Activated CD4-positive, CD25-positive, alpha-beta regulatory T cell treated with anti-CD3 and anti-CD28 coated beads, Interleukin-2, amount 50 U/mL, for 16 hours (primary cell): ENCODE results near the gene MLST8.
"Not testable (repeated sequence)": the region's sequence is repeated elsewhere in the genome, so short reads cannot be mapped to it uniquely, and the experiment has no call there.

ENCODE experiments used
- DNase-seq: peaks from one replicate; pipeline ENCODE4 v3.0.0-alpha.2; 2020; ENCODE audit warnings: low read depth, low spot score

The MLST8 gene

GRCh38 chr16:2244926-2245795 lies 39.9 kb downstream of the MLST8 start:
- no peak for DNase-seq

- no peak for DNase-seq
Observed at GRCh38 chr16:2246301-2246885, 41.1 kb downstream of the MLST8 start.

DNA sequence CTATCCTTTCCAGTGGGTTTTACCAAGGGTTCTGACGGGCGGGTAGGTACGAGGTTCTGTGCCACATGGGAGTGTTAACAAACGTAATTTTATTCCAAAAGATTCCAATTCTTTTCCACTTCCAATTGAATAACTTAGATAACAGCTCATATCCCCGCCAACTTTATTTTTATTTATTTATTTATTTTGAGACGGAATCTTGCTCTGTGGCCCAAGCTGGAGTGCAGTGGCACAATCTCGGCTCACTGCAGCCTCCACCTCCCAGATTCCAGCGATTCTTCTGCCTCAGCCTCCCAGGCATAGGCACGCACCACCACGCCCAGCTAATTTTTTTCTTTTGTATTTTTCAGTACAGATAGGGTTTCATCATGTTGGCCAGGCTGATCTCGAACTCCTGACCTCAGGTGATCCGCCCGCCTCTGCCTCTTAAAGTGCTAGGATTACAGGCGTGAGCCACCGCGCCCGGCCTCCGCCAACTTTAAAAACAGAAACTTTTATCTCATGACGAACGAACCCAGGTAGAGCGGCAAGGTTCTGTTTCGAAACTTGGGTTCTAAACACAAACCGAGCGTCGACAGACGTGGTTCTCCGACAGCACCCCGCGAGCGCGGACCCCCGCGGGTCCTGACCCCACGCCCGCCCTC lies 45.5 kb downstream of the MLST8 start:
- DNase-seq, result no peak

GRCh38 chr16:2251296-2252111 lies 46.2 kb downstream of the MLST8 start, which contains the start of gene ECI1:
Gene ECI1, minus strand, starts transcription at chr16:2251587. Its CDS starts 21 bp downstream, at chr16:2251566.
- DNase-seq, result peak; percentile 50

GRCh38 chr16:2252806-2253148 lies 47.5 kb downstream of the MLST8 start:
- DNase-seq, result no peak

DNA sequence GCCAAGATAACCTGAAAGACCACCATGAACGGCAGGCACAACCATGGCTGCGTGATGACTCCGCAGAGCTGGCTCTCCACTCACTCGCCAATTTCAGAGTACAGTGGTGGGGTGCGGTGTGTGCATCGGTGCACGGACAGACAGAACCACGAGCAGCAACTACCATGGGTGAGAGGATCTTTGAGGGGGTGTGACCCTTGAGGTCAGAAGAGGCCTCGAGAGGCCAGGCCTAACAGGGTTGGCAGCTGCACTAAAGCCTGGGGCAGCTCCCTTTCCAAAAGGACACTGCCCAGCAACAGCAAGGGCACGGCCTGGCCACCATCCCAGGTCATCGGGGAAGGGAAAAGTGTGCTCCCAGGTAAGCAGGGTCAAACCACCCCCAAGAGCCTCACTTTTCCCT lies 48.0 kb downstream of the MLST8 start:
- DNase-seq, result no peak

- DNase-seq, result no peak
Observed at GRCh38 chr16:2256531-2257140, 51.4 kb downstream of the MLST8 start.

DNA sequence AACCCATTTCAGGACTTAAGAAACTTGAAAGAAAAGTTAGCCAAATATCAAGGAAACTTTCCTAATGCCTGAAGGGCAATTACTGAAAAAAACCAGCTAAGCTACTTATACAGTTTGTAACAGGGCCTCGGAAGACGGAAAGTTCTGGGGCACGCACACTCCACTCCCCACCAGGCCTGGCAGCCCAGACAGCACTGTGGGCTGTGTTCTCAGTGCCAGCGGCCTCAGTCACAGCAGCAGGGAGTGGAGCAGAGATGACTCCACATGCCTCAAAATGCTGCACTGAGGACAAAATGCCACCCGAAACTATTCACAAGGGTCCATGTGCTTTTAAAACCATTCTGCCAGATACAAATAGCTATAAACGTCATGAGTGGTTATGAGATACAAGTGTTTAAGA lies 52.5 kb downstream of the MLST8 start:
- DNase-seq, result no peak

GRCh38 chr16:2258530-2258929 lies 53.3 kb downstream of the MLST8 start:
- DNase-seq, result not testable (repeated sequence)
